MM.1S (cell line): Measurements from ENCODE around the gene GYG2.

ENCODE experiments used
- DNase-seq: peaks from one replicate; pipeline ENCODE4 v3.0.0-alpha.2; 2015
- H2AFZ ChIP-seq: fragments of 300-600 bp; sonication (generic); 2 replicates; pipeline ENCODE4 v1.6.0; 2016; ENCODE audit warnings: antibody characterized with exemption, low read length
- H3F3A ChIP-seq: fragments of 300-600 bp; sonication (generic); 2 replicates; pipeline ENCODE4 v1.6.1; 2016; ENCODE audit warnings: mild to moderate bottlenecking, antibody characterized with exemption, low read length, moderate library complexity, mixed read lengths; ENCODE audit not compliant: insufficient read depth
- H3K27ac ChIP-seq: fragments of 300-600 bp; sonication (generic); 2 replicates; pipeline ENCODE4 v1.5.1; 2016; ENCODE audit warnings: mild to moderate bottlenecking, low read length
- H3K27me3 ChIP-seq: fragments of 300-600 bp; sonication (generic); replicated peaks from 2 replicates; pipeline ENCODE4 v1.6.0; 2016; ENCODE audit warnings: low read length; ENCODE audit not compliant: insufficient read depth
- H3K36me3 ChIP-seq: fragments of 300-600 bp; sonication (generic); replicated peaks from 2 replicates; pipeline ENCODE4 v1.6.1; 2016; ENCODE audit warnings: mild to moderate bottlenecking, low read length, mixed read lengths; ENCODE audit not compliant: insufficient read depth
- H3K4me1 ChIP-seq: fragments of 300-600 bp; sonication (generic); 2 replicates; pipeline ENCODE4 v1.6.1; 2016; ENCODE audit warnings: low read length, mixed read lengths
- H3K4me2 ChIP-seq: fragments of 300-600 bp; sonication (generic); 2 replicates; pipeline ENCODE4 v1.6.0; 2016; ENCODE audit warnings: low read depth, low read length
- H3K4me3 ChIP-seq: fragments of 300-600 bp; sonication (generic); 2 replicates; pipeline ENCODE4 v1.5.1; 2016; ENCODE audit warnings: low read length, mixed read lengths
- H3K79me2 ChIP-seq: fragments of 300-600 bp; sonication (generic); 2 replicates; pipeline ENCODE4 v1.6.1; 2016; ENCODE audit warnings: mixed run types, low read length, mixed read lengths
- H3K9ac ChIP-seq: fragments of 300-600 bp; sonication (generic); 2 replicates; pipeline ENCODE4 v1.6.1; 2016; ENCODE audit warnings: low read length, mixed read lengths
- H3K9me2 ChIP-seq: fragments of 300-600 bp; sonication (generic); replicated peaks from 2 replicates; pipeline ENCODE4 v1.6.1; 2016; ENCODE audit warnings: mild to moderate bottlenecking, low read length, mixed read lengths; ENCODE audit not compliant: insufficient read depth
- H3K9me3 ChIP-seq: fragments of 300-600 bp; sonication (generic); replicated peaks from 2 replicates; pipeline ENCODE4 v1.6.1; 2016; ENCODE audit warnings: mild to moderate bottlenecking, low read length, mixed read lengths; ENCODE audit not compliant: insufficient read depth
- H4K20me1 ChIP-seq: fragments of 300-600 bp; sonication (generic); 2 replicates; pipeline ENCODE4 v1.6.1; 2016; ENCODE audit warnings: mild to moderate bottlenecking, low read length, moderate library complexity, mixed read lengths; ENCODE audit not compliant: insufficient read depth
- EZH2 ChIP-seq: fragments of 300-600 bp; sonication (generic); optimal IDR thresholded peaks from 2 replicates; pipeline ENCODE3; 2017; ENCODE audit warnings: low read depth, mild to moderate bottlenecking, antibody characterized with exemption, low read length, mixed read lengths
- EZH2phosphoT487 ChIP-seq: fragments of 300-600 bp; sonication (generic); IDR thresholded peaks from 2 replicates; pipeline ENCODE4 v1.6.1; 2018; ENCODE audit warnings: antibody characterized with exemption, low read length
- TF ChIP-seq, protein P1 (sequence below): fragments of 300-600 bp; sonication (generic); IDR thresholded peaks from 2 replicates; pipeline ENCODE4 v1.5.1; 2016; ENCODE audit warnings: antibody characterized with exemption, low read length, mixed read lengths

Gene GYG2

DNA sequence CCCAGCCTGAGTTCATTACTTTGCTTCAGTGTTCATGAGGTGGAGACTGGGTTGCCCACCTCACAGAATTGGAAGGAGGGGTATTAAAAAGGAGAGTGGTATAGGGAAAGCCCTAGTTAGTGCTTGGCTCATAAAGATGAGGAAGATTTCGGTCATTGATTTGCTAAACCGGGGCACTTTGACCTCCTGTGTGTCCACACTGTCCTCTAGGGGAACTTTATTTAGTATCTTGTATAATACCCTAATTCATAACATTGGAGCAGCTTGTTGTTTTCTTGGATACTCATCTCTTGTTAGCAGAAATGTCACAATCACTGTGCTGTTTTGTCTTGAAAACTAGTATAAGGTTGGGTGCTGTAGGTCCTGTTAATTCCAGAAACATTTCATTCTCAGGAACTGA lies 49.8 kb downstream of the GYG2 start:
- TF ChIP-seq, protein P1, sequence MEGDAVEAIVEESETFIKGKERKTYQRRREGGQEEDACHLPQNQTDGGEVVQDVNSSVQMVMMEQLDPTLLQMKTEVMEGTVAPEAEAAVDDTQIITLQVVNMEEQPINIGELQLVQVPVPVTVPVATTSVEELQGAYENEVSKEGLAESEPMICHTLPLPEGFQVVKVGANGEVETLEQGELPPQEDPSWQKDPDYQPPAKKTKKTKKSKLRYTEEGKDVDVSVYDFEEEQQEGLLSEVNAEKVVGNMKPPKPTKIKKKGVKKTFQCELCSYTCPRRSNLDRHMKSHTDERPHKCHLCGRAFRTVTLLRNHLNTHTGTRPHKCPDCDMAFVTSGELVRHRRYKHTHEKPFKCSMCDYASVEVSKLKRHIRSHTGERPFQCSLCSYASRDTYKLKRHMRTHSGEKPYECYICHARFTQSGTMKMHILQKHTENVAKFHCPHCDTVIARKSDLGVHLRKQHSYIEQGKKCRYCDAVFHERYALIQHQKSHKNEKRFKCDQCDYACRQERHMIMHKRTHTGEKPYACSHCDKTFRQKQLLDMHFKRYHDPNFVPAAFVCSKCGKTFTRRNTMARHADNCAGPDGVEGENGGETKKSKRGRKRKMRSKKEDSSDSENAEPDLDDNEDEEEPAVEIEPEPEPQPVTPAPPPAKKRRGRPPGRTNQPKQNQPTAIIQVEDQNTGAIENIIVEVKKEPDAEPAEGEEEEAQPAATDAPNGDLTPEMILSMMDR, result no peak
- no peak for TF ChIP-seq EZH2phosphoT487
- H3K4me3 ChIP-seq, result no peak overlapping the region
- no peak for DNase-seq

DNA sequence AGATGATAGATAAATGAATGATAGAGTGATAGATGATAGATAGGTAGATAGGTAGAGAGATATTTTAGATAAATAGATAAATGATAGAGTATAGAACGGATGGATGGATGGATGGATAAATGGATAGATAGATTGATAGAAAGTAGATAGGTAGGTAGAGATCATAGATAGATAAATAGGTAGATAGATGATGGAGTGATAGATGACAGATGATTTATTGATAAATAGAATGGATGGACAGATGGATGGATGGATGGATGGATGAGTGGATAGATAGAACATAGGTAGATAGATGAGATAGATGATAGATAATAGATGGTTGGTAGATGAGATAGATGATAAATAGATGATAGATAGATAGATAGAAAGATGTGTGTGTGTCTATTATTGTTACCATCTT lies 50.9 kb downstream of the GYG2 start:
- Histone ChIP-seq H3K27ac (no peak overlapping the region), H3K4me3 (no peak overlapping the region), H3K9ac (no peak overlapping the region), H3K36me3 (no peaks in the 10 kb centered on the region), H3K4me1 (no peaks in the 10 kb centered on the region), H3K4me2 (no peak overlapping the region), H3K9me2 (no peaks in the 10 kb centered on the region), H3K79me2 (no peaks in the 10 kb centered on the region), H3F3A (no peaks in the 10 kb centered on the region), H2AFZ (no peak overlapping the region), H3K9me3 (no peaks in the 10 kb centered on the region), H4K20me1 (no peaks in the 10 kb centered on the region), H3K27me3 (no peaks in the 10 kb centered on the region)
- DNase-seq, result no peak
- TF ChIP-seq EZH2 (no peak), EZH2phosphoT487 (no peak)
- TF ChIP-seq, protein P1, result no peak

More for the DNA sequence above, 49.8 kb downstream of the GYG2 start:
- Histone ChIP-seq H3K4me1 (no peaks in the 10 kb centered on the region), H3F3A (no peaks in the 10 kb centered on the region), H3K79me2 (no peaks in the 10 kb centered on the region), H3K9me2 (no peaks in the 10 kb centered on the region), H3K4me2 (no peak overlapping the region), H2AFZ (no peak overlapping the region), H3K9ac (no peak overlapping the region), H3K9me3 (no peaks in the 10 kb centered on the region), H3K27me3 (no peaks in the 10 kb centered on the region), H4K20me1 (no peaks in the 10 kb centered on the region), H3K36me3 (no peaks in the 10 kb centered on the region), H3K27ac (no peak overlapping the region)

DNA sequence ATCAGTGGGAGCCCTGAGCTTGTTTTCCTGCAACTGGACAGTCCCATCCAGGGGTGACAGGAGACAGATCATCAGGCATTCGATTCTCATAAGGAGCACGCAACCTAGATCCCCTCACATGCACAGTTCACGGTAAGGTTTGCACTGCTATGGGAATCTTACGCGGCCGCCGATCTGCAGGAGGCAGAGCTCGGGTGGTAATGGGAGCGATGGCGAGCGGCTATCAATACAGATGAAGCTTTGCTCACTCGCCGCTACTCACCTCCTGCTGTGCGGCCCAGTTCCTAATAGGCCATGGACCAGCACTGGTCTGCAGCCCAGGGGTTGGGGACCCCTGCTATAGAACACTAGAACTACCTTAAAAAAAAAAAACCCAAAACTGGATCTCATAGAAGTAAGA lies 55.0 kb downstream of the GYG2 start:
- Histone ChIP-seq H3K4me3 (no peak overlapping the region), H3K9ac (no peak overlapping the region), H3K9me2 (no peaks in the 10 kb centered on the region), H3K79me2 (no peaks in the 10 kb centered on the region), H3K27ac (no peak overlapping the region), H3K4me1 (no peaks in the 10 kb centered on the region), H3K9me3 (no peaks in the 10 kb centered on the region), H4K20me1 (no peaks in the 10 kb centered on the region), H3F3A (no peaks in the 10 kb centered on the region), H3K4me2 (no peak overlapping the region), H2AFZ (no peak overlapping the region), H3K36me3 (no peaks in the 10 kb centered on the region), H3K27me3 (no peaks in the 10 kb centered on the region)
- DNase-seq, result no peak
- TF ChIP-seq EZH2 (no peak), EZH2phosphoT487 (no peak)
- TF ChIP-seq, protein P1, result no peak
